Measurements from ENCODE around the gene D2HGDH.

- TF ChIP-seq EZH2 (IDR thresholded peaks at IDR 0.05; ENCODE audit: insufficient read depth, poor library complexity, severe bottlenecking) (no peak), EZH2phosphoT487 (IDR thresholded peaks at IDR 0.05; ENCODE audit: insufficient read depth, low read depth) (no peak)
Observed at GRCh38 chr2:241772063-241772499, 37.7 kb downstream of the D2HGDH start.

Measured in GM23248 (cell line).